ENCODE results near the gene RPL41.

GRCh38 chr12:56086096-56086495 is 30.3 kb upstream of the RPL41 start:
- TF ChIP-seq CTCF (IDR thresholded peaks at IDR 0.05) (no peak), ELF1 (IDR thresholded peaks at IDR 0.05) (no peak), SMC3 (IDR thresholded peaks at IDR 0.05; ENCODE audit: low read depth, low read length) (no peak), RAD21 (IDR thresholded peaks at IDR 0.05; ENCODE audit: low read length) (no peak), FOSL2 (IDR thresholded peaks at IDR 0.05; ENCODE audit: borderline replicate concordance, low read depth) (no peak), POLR2AphosphoS5 (IDR thresholded peaks at IDR 0.05; ENCODE audit: low read depth, low read length) (no peak), EP300 (IDR thresholded peaks at IDR 0.05; ENCODE audit: borderline replicate concordance in 1 of 2, low read depth in 1 of 2, low read length in 1 of 2) (no peak), EZH2phosphoT487 (IDR thresholded peaks at IDR 0.05; ENCODE audit: borderline replicate concordance, low read depth) (no peak)
